ENCODE measurements around the gene RAB40C.

RAB40C gene

GRCh38 chr16:589658-590187, at the start of gene RAB40C:
RAB40C (plus strand) TSS chr16:590066; CDS start chr16:590292, 226 bp downstream.
- DNase-seq (ENCODE audit: low spot score) = peak; percentile 99

GRCh38 chr16:540645-541340, 49.1 kb upstream of the RAB40C start:
- no peak for DNase-seq (ENCODE audit: low spot score)

- DNase-seq (ENCODE audit: low spot score) = no peak
Observed at GRCh38 chr16:543301-544164, 46.3 kb upstream of the RAB40C start.

GRCh38 chr16:544517-544916, 45.3 kb upstream of the RAB40C start:
- no peak for DNase-seq (ENCODE audit: low spot score)

GRCh38 chr16:546909-547770, 42.7 kb upstream of the RAB40C start:
- DNase-seq (ENCODE audit: low spot score) = peak; percentile 55

GRCh38 chr16:548586-548985, 41.3 kb upstream of the RAB40C start:
- no peak for DNase-seq (ENCODE audit: low spot score)

GRCh38 chr16:549544-550263, 40.2 kb upstream of the RAB40C start:
- no peak for DNase-seq (ENCODE audit: low spot score)

- DNase-seq (ENCODE audit: low spot score) = no peak
Observed at GRCh38 chr16:551210-551609, 38.7 kb upstream of the RAB40C start.

GRCh38 chr16:552171-552570, 37.7 kb upstream of the RAB40C start:
- no peak for DNase-seq (ENCODE audit: low spot score)

GRCh38 chr16:553601-554296, 36.1 kb upstream of the RAB40C start:
- DNase-seq (ENCODE audit: low spot score) = no peak

- no peak for DNase-seq (ENCODE audit: low spot score)
Observed at GRCh38 chr16:554297-554621, 35.6 kb upstream of the RAB40C start.

GRCh38 chr16:554640-555365, 35.1 kb upstream of the RAB40C start:
- DNase-seq (ENCODE audit: low spot score) = peak; percentile 70

GRCh38 chr16:555528-556473, 34.1 kb upstream of the RAB40C start:
- DNase-seq (ENCODE audit: low spot score) = no peak

- no peak for DNase-seq (ENCODE audit: low spot score)
Observed at GRCh38 chr16:556474-557173, 33.2 kb upstream of the RAB40C start.

- DNase-seq (ENCODE audit: low spot score) = no peak
Observed at GRCh38 chr16:557463-558297, 32.2 kb upstream of the RAB40C start.

- DNase-seq (ENCODE audit: low spot score) = no peak
Observed at GRCh38 chr16:558298-559020, 31.4 kb upstream of the RAB40C start.

GRCh38 chr16:559021-559380, 30.9 kb upstream of the RAB40C start:
- no peak for DNase-seq (ENCODE audit: low spot score)
